Activated CD8-positive, alpha-beta T cell treated with anti-CD3 and anti-CD28 coated beads for 36 hours (primary cell): Measurements from ENCODE around the gene LLGL2. TPM values are rescaled to one million over a fixed set of nuclear protein-coding genes. Genes with fewer than 3 reads are reported as not detected.

ENCODE experiments used
- ATAC-seq: fragments of 200-7000 bp; cut with Tn5 transposase; one replicate; pipeline ENCODE4 v1.10.0; 2021; ENCODE audit warnings: mild to moderate bottlenecking, moderate library complexity
- CTCF ChIA-PET: fragments of 350-600 bp; sonication (Branson Sonifier 250); formaldehyde crosslinking; loops from one replicate; lab custom pipeline; 2021; ENCODE audit warnings: antibody characterized with exemption; lab: Charles Lee
- POLR2A ChIA-PET: fragments of 350-600 bp; sonication (Branson Sonifier 250); formaldehyde crosslinking; loops from one replicate; lab custom pipeline; 2021; ENCODE audit warnings: antibody characterized with exemption; lab: Charles Lee
- DNase-seq: peaks from one replicate; pipeline ENCODE4 v3.0.0-alpha.2; 2020
- H3K27ac Mint-ChIP-seq: one replicate; pipeline ENCODE4 v1.8.0; 2021; ENCODE audit warnings: mild to moderate bottlenecking, mixed read lengths
- H3K27me3 Mint-ChIP-seq: one replicate; pipeline ENCODE4 v1.8.0; 2021; ENCODE audit warnings: mixed read lengths
- H3K36me3 Mint-ChIP-seq: one replicate; pipeline ENCODE4 v1.8.0; 2021; ENCODE audit warnings: low read depth, mixed read lengths
- H3K4me1 Mint-ChIP-seq: one replicate; pipeline ENCODE4 v1.8.0; 2021; ENCODE audit warnings: low read depth, mixed read lengths
- H3K4me3 Mint-ChIP-seq: one replicate; pipeline ENCODE4 v1.8.0; 2021; ENCODE audit warnings: mild to moderate bottlenecking, moderate library complexity, mixed read lengths
- H3K9me3 Mint-ChIP-seq: one replicate; pipeline ENCODE4 v1.8.0; 2021; ENCODE audit warnings: mixed read lengths
- CTCF ChIP-seq: fragments of 200-600 bp; IDR thresholded peaks from one replicate; pipeline ENCODE4 v1.8.0; 2022; ENCODE audit warnings: antibody characterized with exemption, mild to moderate bottlenecking
- intact Hi-C: fragments of 100-400 bp; cut with micrococcal nuclease; formaldehyde crosslinking; loops from one replicate; pipeline ENCODE4 v1.10.0; 2022
- total RNA-seq, 2 experiments: library from RNA; stranded (reverse); gene quantifications; one replicate each; pipeline ENCODE4 v1.2.3, GENCODE V29; 2021

LLGL2 gene
- total RNA-seq, 2 experiments from 2014 or later: 7.2 to 7.4 TPM

DNA sequence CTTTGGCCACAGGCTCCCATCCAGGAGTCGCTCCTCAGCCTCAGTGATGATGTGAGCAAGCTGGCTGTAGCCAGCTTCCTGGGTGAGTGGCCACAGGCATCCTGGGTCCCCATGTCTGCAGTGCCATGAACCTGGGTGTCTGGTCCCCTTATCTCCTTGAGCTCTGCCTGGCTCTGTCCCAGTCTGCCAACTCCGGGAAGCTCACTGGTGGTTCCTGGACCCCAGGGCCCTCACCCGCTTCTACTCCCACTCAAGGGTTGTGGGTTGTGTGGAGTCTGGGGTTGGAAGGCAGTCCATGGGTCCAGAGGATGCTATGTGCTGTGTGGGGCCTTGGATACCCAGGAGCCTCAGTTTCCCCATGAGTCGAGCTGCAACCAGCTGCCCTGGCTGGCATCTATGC is 96.0 kb downstream of the LLGL2 start:
- Mint-ChIP-seq H3K27ac (no peak overlapping the region), H3K36me3 (no peaks in the 10 kb centered on the region), H3K4me3 (no peak overlapping the region), H3K4me1 (no peaks in the 10 kb centered on the region), H3K27me3 (no peaks in the 10 kb centered on the region), H3K9me3 (no peaks in the 10 kb centered on the region)
- ChIA-PET POLR2A (no interaction called here), CTCF (interaction anchor here (0.9 to 3.1 kb wide), 5 partner anchors 9 to 132 kb away, joined by 3 to 21 read pairs (median 5); partner anchors contain the start of gene SMIM5)
- intact Hi-C loops: no loop called here
- no peak for TF ChIP-seq CTCF
- DNase-seq (no peak), ATAC-seq (no peak)

DNA sequence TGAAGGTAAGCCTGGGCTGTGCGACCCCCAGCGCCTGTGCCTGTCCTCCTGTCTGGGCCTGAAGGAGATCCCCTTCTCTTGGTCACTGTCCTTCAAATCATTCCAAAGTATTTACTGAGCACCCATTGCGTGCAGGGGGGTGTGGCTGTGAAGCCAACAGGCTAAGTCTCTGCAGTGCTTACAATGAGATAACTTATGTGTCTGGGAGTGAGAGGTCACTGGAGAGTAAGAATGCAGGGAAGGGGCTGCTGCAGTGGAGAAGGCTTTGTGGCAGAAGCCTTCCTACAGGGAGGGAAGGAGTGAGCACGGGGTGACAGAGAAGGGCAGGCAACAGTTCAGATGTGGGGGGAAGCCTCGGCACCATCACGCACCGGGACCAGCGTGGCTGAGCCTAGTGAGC is 96.6 kb downstream of the LLGL2 start:
- Mint-ChIP-seq H3K27ac (no peak overlapping the region), H3K27me3 (no peaks in the 10 kb centered on the region)
- TF ChIP-seq CTCF: no peak

GRCh38 chr17:75622771-75623273 is 97.3 kb downstream of the LLGL2 start:
- H3K4me3 Mint-ChIP-seq: no peak overlapping the region
- TF ChIP-seq CTCF: no peak
- H3K36me3 Mint-ChIP-seq: no peaks in the 10 kb centered on the region
- intact Hi-C loops: no loop called here
- ATAC-seq (no peak), DNase-seq (no peak)
- no peaks in the 10 kb centered on the region for H3K4me1 Mint-ChIP-seq
- ChIA-PET POLR2A (no interaction called here), CTCF (interaction anchor here (1.0 to 3.4 kb wide), 5 partner anchors 11 to 131 kb away, joined by 3 to 27 read pairs (median 6); partner anchors contain the start of gene SMIM5)
- no peaks in the 10 kb centered on the region for H3K27me3 Mint-ChIP-seq
- no peak overlapping the region for H3K27ac Mint-ChIP-seq
- no peaks in the 10 kb centered on the region for H3K9me3 Mint-ChIP-seq

More for the DNA sequence above, 96.6 kb downstream of the LLGL2 start:
- H3K36me3 Mint-ChIP-seq: no peaks in the 10 kb centered on the region
- no peaks in the 10 kb centered on the region for H3K9me3 Mint-ChIP-seq
- no peaks in the 10 kb centered on the region for H3K4me1 Mint-ChIP-seq
- intact Hi-C loops: no loop called here
- H3K4me3 Mint-ChIP-seq: no peak overlapping the region
- CTCF ChIA-PET: interaction anchor here (1.0 to 3.2 kb wide), 5 partner anchors 10 to 126 kb away, joined by 3 to 23 read pairs (median 4); partner anchors contain the start of gene SMIM5
- DNase-seq (no peak), ATAC-seq (no peak)
- POLR2A ChIA-PET: no interaction called here

GRCh38 chr17:75623386-75623785 is 97.9 kb downstream of the LLGL2 start:
- POLR2A ChIA-PET: interaction anchor here (0.7 kb wide), 1 partner anchor 10 kb away, joined by 3 read pairs; no protein-coding TSS in a partner anchor
- no peaks in the 10 kb centered on the region for H3K4me1 Mint-ChIP-seq

More at GRCh38 chr17:75623386-75623785, 97.9 kb downstream of the LLGL2 start:
- intact Hi-C loops: no loop called here
- Mint-ChIP-seq H3K9me3 (no peaks in the 10 kb centered on the region), H3K27ac (no peak overlapping the region), H3K27me3 (no peaks in the 10 kb centered on the region), H3K4me3 (no peak overlapping the region), H3K36me3 (no peaks in the 10 kb centered on the region)
- DNase-seq (no peak), ATAC-seq (no peak)
- no peak for TF ChIP-seq CTCF
- CTCF ChIA-PET: interaction anchor here (1.0 to 3.4 kb wide), 5 partner anchors 10 to 130 kb away, joined by 3 to 27 read pairs (median 6); partner anchors contain the start of gene SMIM5
